Measurements from ENCODE around the gene MLLT11. TPM values are rescaled to one million over a fixed set of nuclear protein-coding genes. Genes with fewer than 3 reads are reported as not detected.
A peak's percentile ranks its signal among the peaks of the same experiment; 100 is the strongest.

The MLLT11 gene
- total and polyA plus RNA-seq, 4 donors, result 0.17 to 0.64 (median 0.27) TPM

DNA sequence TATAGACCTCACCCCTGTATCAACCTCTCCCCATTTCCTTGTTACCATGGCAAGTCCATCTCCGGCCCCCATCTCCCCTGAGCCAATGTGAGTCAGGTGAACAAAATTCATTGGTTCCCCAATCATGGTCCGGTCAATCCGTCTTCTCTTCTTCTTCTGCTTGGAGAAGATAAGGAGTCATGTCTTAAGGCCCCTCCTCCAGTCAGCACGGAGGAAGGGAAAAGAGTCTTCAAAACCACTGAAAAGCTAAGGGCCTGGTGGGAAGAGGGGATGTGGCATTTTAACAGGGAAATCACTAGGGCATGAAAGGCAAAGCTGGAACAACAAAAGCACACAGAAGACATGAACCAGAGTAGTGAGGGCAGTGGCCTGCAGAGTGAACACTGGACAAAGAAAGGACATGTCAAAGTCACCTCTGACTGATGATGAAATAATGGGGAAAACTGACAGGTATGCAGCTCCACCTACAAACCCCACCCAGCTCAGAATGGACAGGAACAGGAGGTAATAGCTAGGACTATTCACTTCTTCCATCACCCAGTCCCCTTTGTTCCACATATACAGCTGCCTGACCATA lies 5.1 kb upstream of the MLLT11 start:
- Histone ChIP-seq H3K9ac (ENCODE audit: low read depth in 1 of 2, low read length in 2 of 2) (no peak overlapping the region), H3K4me1 (ENCODE audit: control insufficient read depth in 4 of 4, insufficient read depth in 4 of 4, low read length in 3 of 4) (peaks cover 3 to 35% (median 24%) of the 10 kb centered on the region in 4 donors), H3K9me3 (ENCODE audit: control insufficient read depth in 4 of 4, low read length in 3 of 4) (no peaks in the 10 kb centered on the region), H3K27ac (ENCODE audit: low read depth in 1 of 2, low read length in 2 of 2) (no peak overlapping the region), H3K36me3 (ENCODE audit: control insufficient read depth in 4 of 4, insufficient read depth in 3 of 4, low read depth in 1 of 4, low read length in 3 of 4) (peaks cover 4 to 45% (median 40%) of the 10 kb centered on the region in 4 donors), H3K27me3 (ENCODE audit: control insufficient read depth in 4 of 4, insufficient read depth in 4 of 4, low read length in 3 of 4) (no peaks in the 10 kb centered on the region), H3K4me3 (ENCODE audit: low read depth in 1 of 3, low read length in 3 of 3) (no peak overlapping the region)
- DNase-seq (ENCODE audit: low spot score), result no peak
- 91% methylated on average over 4 of the region's 4 CpGs for whole genome bisulfite sequencing
- TF ChIP-seq RAD21 (IDR thresholded peaks at IDR 0.05) (no peak), EGR1 (IDR thresholded peaks at IDR 0.05; ENCODE audit: low read depth in 2 of 2) (no peak), SP1 (IDR thresholded peaks at IDR 0.05) (no peak), FOXA1 (IDR thresholded peaks at IDR 0.05) (no peak), TAF1 (conservative IDR thresholded peaks at IDR 0.05) (no peak), YY1 (IDR thresholded peaks at IDR 0.05) (no peak), HNF4G (IDR thresholded peaks at IDR 0.05) (no peak), RXRA (IDR thresholded peaks at IDR 0.05) (peak in 1 of 2 donors; percentile 41), HNF4A (conservative IDR thresholded peaks at IDR 0.05) (peak; percentile 53 to 73), NR2F2 (IDR thresholded peaks at IDR 0.05) (no peak), JUND (IDR thresholded peaks at IDR 0.05) (no peak)
- TF ChIP-seq, protein P1, sequence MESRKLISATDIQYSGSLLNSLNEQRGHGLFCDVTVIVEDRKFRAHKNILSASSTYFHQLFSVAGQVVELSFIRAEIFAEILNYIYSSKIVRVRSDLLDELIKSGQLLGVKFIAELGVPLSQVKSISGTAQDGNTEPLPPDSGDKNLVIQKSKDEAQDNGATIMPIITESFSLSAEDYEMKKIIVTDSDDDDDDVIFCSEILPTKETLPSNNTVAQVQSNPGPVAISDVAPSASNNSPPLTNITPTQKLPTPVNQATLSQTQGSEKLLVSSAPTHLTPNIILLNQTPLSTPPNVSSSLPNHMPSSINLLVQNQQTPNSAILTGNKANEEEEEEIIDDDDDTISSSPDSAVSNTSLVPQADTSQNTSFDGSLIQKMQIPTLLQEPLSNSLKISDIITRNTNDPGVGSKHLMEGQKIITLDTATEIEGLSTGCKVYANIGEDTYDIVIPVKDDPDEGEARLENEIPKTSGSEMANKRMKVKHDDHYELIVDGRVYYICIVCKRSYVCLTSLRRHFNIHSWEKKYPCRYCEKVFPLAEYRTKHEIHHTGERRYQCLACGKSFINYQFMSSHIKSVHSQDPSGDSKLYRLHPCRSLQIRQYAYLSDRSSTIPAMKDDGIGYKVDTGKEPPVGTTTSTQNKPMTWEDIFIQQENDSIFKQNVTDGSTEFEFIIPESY (IDR thresholded peaks at IDR 0.05), result no peak
- TF ChIP-seq, protein P2, sequence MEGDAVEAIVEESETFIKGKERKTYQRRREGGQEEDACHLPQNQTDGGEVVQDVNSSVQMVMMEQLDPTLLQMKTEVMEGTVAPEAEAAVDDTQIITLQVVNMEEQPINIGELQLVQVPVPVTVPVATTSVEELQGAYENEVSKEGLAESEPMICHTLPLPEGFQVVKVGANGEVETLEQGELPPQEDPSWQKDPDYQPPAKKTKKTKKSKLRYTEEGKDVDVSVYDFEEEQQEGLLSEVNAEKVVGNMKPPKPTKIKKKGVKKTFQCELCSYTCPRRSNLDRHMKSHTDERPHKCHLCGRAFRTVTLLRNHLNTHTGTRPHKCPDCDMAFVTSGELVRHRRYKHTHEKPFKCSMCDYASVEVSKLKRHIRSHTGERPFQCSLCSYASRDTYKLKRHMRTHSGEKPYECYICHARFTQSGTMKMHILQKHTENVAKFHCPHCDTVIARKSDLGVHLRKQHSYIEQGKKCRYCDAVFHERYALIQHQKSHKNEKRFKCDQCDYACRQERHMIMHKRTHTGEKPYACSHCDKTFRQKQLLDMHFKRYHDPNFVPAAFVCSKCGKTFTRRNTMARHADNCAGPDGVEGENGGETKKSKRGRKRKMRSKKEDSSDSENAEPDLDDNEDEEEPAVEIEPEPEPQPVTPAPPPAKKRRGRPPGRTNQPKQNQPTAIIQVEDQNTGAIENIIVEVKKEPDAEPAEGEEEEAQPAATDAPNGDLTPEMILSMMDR (IDR thresholded peaks at IDR 0.05; ENCODE audit: low read depth, low read length, missing input control), result no peak
- TF ChIP-seq, protein P3, sequence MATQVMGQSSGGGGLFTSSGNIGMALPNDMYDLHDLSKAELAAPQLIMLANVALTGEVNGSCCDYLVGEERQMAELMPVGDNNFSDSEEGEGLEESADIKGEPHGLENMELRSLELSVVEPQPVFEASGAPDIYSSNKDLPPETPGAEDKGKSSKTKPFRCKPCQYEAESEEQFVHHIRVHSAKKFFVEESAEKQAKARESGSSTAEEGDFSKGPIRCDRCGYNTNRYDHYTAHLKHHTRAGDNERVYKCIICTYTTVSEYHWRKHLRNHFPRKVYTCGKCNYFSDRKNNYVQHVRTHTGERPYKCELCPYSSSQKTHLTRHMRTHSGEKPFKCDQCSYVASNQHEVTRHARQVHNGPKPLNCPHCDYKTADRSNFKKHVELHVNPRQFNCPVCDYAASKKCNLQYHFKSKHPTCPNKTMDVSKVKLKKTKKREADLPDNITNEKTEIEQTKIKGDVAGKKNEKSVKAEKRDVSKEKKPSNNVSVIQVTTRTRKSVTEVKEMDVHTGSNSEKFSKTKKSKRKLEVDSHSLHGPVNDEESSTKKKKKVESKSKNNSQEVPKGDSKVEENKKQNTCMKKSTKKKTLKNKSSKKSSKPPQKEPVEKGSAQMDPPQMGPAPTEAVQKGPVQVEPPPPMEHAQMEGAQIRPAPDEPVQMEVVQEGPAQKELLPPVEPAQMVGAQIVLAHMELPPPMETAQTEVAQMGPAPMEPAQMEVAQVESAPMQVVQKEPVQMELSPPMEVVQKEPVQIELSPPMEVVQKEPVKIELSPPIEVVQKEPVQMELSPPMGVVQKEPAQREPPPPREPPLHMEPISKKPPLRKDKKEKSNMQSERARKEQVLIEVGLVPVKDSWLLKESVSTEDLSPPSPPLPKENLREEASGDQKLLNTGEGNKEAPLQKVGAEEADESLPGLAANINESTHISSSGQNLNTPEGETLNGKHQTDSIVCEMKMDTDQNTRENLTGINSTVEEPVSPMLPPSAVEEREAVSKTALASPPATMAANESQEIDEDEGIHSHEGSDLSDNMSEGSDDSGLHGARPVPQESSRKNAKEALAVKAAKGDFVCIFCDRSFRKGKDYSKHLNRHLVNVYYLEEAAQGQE (IDR thresholded peaks at IDR 0.05), result no peak

DNA sequence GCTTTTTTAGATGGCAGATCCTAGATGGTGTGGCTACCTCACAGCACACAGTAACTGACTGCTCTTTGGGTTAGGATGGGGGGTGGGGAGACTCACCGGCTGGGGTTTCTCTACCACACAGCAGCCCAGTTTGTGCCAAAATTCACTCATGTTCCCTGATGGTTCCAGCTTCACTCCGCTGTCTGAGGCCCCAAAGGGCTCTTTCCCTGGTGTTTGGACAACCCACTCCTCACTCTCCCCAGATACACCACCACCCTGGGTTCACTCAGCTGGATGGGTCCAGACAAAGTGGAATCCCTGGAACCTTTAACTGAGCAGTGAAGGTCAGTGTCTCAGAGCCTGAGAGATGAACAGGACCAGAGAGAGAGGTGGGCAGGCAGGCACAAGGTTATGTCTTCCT lies 4.6 kb upstream of the MLLT11 start:
- H3K4me1 ChIP-seq (ENCODE audit: control insufficient read depth in 4 of 4, insufficient read depth in 4 of 4, low read length in 3 of 4), result peaks cover 3 to 40% (median 29%) of the 10 kb centered on the region in 4 donors
- no peaks in the 10 kb centered on the region for H3K9me3 ChIP-seq (ENCODE audit: control insufficient read depth in 4 of 4, low read length in 3 of 4)
- 47% methylated on average over 2 of the region's 2 CpGs for WGBS
- DNase-seq (ENCODE audit: low spot score), result no peak
- H3K36me3 ChIP-seq (ENCODE audit: control insufficient read depth in 4 of 4, insufficient read depth in 3 of 4, low read depth in 1 of 4, low read length in 3 of 4), result peaks cover 4 to 45% (median 40%) of the 10 kb centered on the region in 4 donors
- no peak overlapping the region for H3K4me3 ChIP-seq (ENCODE audit: low read depth in 1 of 3, low read length in 3 of 3)
- no peaks in the 10 kb centered on the region for H3K27me3 ChIP-seq (ENCODE audit: control insufficient read depth in 4 of 4, insufficient read depth in 4 of 4, low read length in 3 of 4)
- H3K27ac ChIP-seq (ENCODE audit: low read depth in 1 of 2, low read length in 2 of 2), result peak overlapping the region in 1 of 2 donors; percentile 36
- H3K9ac ChIP-seq (ENCODE audit: low read depth in 1 of 2, low read length in 2 of 2), result peak overlapping the region in 1 of 2 donors; percentile 60
- TF ChIP-seq HNF4G (IDR thresholded peaks at IDR 0.05) (no peak), NR2F2 (IDR thresholded peaks at IDR 0.05) (no peak), TAF1 (conservative IDR thresholded peaks at IDR 0.05) (no peak), RAD21 (IDR thresholded peaks at IDR 0.05) (no peak), SP1 (IDR thresholded peaks at IDR 0.05) (no peak), HNF4A (conservative IDR thresholded peaks at IDR 0.05) (no peak)
- TF ChIP-seq, protein P1 (IDR thresholded peaks at IDR 0.05), result no peak
- TF ChIP-seq, protein P4, sequence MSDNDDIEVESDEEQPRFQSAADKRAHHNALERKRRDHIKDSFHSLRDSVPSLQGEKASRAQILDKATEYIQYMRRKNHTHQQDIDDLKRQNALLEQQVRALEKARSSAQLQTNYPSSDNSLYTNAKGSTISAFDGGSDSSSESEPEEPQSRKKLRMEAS (IDR thresholded peaks at IDR 0.05), result no peak
- TF ChIP-seq, protein P2 (IDR thresholded peaks at IDR 0.05; ENCODE audit: low read depth, low read length, missing input control), result no peak
- TF ChIP-seq, protein P5, sequence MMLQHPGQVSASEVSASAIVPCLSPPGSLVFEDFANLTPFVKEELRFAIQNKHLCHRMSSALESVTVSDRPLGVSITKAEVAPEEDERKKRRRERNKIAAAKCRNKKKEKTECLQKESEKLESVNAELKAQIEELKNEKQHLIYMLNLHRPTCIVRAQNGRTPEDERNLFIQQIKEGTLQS (IDR thresholded peaks at IDR 0.05), result no peak
